ENCODE data around the gene TREX2. TPM values are rescaled to one million over a fixed set of nuclear protein-coding genes. Genes with fewer than 3 reads are reported as not detected.

Gene TREX2
- total and polyA plus RNA-seq, 2 donors (not counting 1 experiment from before 2014, with no cell fraction given): 3.3 to 3.8 TPM

- 100% methylated on average over 2 of the region's 7 CpGs for WGBS (ENCODE audit: insufficient coverage)
- TF ChIP-seq, protein P1, sequence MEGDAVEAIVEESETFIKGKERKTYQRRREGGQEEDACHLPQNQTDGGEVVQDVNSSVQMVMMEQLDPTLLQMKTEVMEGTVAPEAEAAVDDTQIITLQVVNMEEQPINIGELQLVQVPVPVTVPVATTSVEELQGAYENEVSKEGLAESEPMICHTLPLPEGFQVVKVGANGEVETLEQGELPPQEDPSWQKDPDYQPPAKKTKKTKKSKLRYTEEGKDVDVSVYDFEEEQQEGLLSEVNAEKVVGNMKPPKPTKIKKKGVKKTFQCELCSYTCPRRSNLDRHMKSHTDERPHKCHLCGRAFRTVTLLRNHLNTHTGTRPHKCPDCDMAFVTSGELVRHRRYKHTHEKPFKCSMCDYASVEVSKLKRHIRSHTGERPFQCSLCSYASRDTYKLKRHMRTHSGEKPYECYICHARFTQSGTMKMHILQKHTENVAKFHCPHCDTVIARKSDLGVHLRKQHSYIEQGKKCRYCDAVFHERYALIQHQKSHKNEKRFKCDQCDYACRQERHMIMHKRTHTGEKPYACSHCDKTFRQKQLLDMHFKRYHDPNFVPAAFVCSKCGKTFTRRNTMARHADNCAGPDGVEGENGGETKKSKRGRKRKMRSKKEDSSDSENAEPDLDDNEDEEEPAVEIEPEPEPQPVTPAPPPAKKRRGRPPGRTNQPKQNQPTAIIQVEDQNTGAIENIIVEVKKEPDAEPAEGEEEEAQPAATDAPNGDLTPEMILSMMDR (IDR thresholded peaks at IDR 0.05): no peak
- TF ChIP-seq EZH2 (IDR thresholded peaks at IDR 0.05; ENCODE audit: borderline replicate concordance, insufficient read depth, low read depth, low read length, poor library complexity, severe bottlenecking): no peak
- Histone ChIP-seq H3K4me1 (ENCODE audit: control insufficient read depth in 2 of 2, insufficient read depth in 2 of 2, low read length in 2 of 2) (peaks cover 0 to 15% of the 10 kb centered on the region in 2 donors), H3K9ac (ENCODE audit: low read length) (no peak overlapping the region), H3K27ac (ENCODE audit: low read length in 2 of 2) (no peak overlapping the region), H3K4me2 (replicated peaks; ENCODE audit: low read depth, low read length, poor library complexity, severe bottlenecking) (peak overlapping the region; percentile 77), H3K27me3 (replicated peaks in 1 of 4; ENCODE audit: control extremely low read depth in 1 of 4, control insufficient read depth in 3 of 4, insufficient read depth in 4 of 4, low read length in 3 of 4) (no peaks in the 10 kb centered on the region), H2AFZ (ENCODE audit: insufficient read depth, low read depth, low read length, poor library complexity, severe bottlenecking) (peak overlapping the region; percentile 71), H3K79me2 (ENCODE audit: control insufficient read depth, insufficient read depth, low read length) (no peaks in the 10 kb centered on the region), H3K4me3 (ENCODE audit: control extremely low read depth in 1 of 5, extremely low read depth in 1 of 5, insufficient read depth in 1 of 5, low read depth in 2 of 5, low read length in 4 of 5) (peak overlapping the region in 3 of 5 experiments; percentile 43 to 52 (median 48)), H4K20me1 (ENCODE audit: control insufficient read depth, insufficient read depth, low read length, poor library complexity, severe bottlenecking) (no peaks in the 10 kb centered on the region), H3K36me3 (replicated peaks in 1 of 2; ENCODE audit: control extremely low read depth in 1 of 2, control insufficient read depth in 1 of 2, extremely low read depth in 1 of 2, insufficient read depth in 2 of 2, low read length in 1 of 2) (no peaks in the 10 kb centered on the region), H3K9me3 (ENCODE audit: control extremely low read depth in 1 of 3, control insufficient read depth in 2 of 3, insufficient read depth in 1 of 3, low read length in 2 of 3) (no peaks in the 10 kb centered on the region)
- ATAC-seq (ENCODE audit: low read depth) (no peak), DNase-seq (no peak)
- ChIA-PET CTCF (no interaction called here), POLR2A (no interaction called here)
- intact Hi-C loops (cut with micrococcal nuclease): no loop called here
- no peaks in the 10 kb centered on the region for H3K27me3 Mint-ChIP-seq
- H3K4me1 Mint-ChIP-seq: peaks cover 6% of the 10 kb centered on the region
- no peak overlapping the region for H3K27ac Mint-ChIP-seq
- H3K9me3 Mint-ChIP-seq (ENCODE audit: insufficient read depth): no peaks in the 10 kb centered on the region
- peak overlapping the region; percentile 66 for H3K4me3 Mint-ChIP-seq
Observed at GRCh38 chrX:153475271-153475670, 29.4 kb upstream of the TREX2 start.

DNA sequence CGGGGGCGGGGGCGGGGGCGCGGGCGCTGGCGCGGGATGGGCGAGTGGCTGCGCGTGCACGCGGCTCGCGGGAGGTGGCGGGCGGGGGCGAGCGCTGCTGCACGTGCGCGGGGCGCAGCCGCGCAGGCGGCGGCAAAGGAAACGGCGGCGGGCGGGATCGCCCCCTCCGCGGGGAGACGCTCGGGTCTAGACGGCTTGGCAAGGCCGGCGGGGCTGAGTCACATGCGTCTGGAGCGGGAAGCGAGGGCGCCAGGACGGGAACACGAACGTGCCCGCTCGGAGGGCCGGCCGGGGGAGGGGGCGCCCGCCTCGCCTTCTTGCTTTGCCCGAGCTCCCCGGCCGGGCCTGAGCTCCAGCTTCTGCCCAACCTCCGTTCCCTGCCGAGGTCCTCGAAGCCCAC, 28.9 kb upstream of the TREX2 start:
- Histone ChIP-seq H3K4me3 (ENCODE audit: control extremely low read depth in 1 of 5, extremely low read depth in 1 of 5, insufficient read depth in 1 of 5, low read depth in 2 of 5, low read length in 4 of 5) (peak overlapping the region in 4 of 5 experiments; percentile 26 to 52 (median 46)), H3K4me2 (replicated peaks; ENCODE audit: low read depth, low read length, poor library complexity, severe bottlenecking) (peak overlapping the region; percentile 77), H3K9me3 (ENCODE audit: control extremely low read depth in 1 of 3, control insufficient read depth in 2 of 3, insufficient read depth in 1 of 3, low read length in 2 of 3) (no peaks in the 10 kb centered on the region), H3K36me3 (replicated peaks in 1 of 2; ENCODE audit: control extremely low read depth in 1 of 2, control insufficient read depth in 1 of 2, extremely low read depth in 1 of 2, insufficient read depth in 2 of 2, low read length in 1 of 2) (no peaks in the 10 kb centered on the region), H2AFZ (ENCODE audit: insufficient read depth, low read depth, low read length, poor library complexity, severe bottlenecking) (peak overlapping the region; percentile 71), H4K20me1 (ENCODE audit: control insufficient read depth, insufficient read depth, low read length, poor library complexity, severe bottlenecking) (no peaks in the 10 kb centered on the region), H3K79me2 (ENCODE audit: control insufficient read depth, insufficient read depth, low read length) (peaks cover under 1% of the 10 kb centered on the region), H3K27me3 (replicated peaks in 1 of 4; ENCODE audit: control extremely low read depth in 1 of 4, control insufficient read depth in 3 of 4, insufficient read depth in 4 of 4, low read length in 3 of 4) (no peaks in the 10 kb centered on the region), H3K4me1 (ENCODE audit: control insufficient read depth in 2 of 2, insufficient read depth in 2 of 2, low read length in 2 of 2) (peaks cover 1 to 18% of the 10 kb centered on the region in 2 donors), H3K9ac (ENCODE audit: low read length) (peak overlapping the region; percentile 42), H3K27ac (ENCODE audit: low read length in 2 of 2) (no peak overlapping the region)
- Mint-ChIP-seq H3K4me1 (peaks cover 6% of the 10 kb centered on the region), H3K9me3 (ENCODE audit: insufficient read depth) (no peaks in the 10 kb centered on the region), H3K27me3 (no peaks in the 10 kb centered on the region), H3K27ac (no peak overlapping the region), H3K4me3 (peak overlapping the region; percentile 66)
- ChIA-PET CTCF (no interaction called here), POLR2A (no interaction called here)
- intact Hi-C loops (cut with micrococcal nuclease): no loop called here
- no peak for TF ChIP-seq EZH2 (IDR thresholded peaks at IDR 0.05; ENCODE audit: borderline replicate concordance, insufficient read depth, low read depth, low read length, poor library complexity, severe bottlenecking)
- TF ChIP-seq, protein P1 (IDR thresholded peaks at IDR 0.05): no peak
- WGBS (ENCODE audit: insufficient coverage): 3% methylated on average over 38 of the region's 59 CpGs
- DNase-seq (peak; percentile 54), ATAC-seq (ENCODE audit: low read depth) (no peak)
